ENCODE data around the gene CIC.

GRCh38 chr19:42224940-42225717, 43.9 kb upstream of the CIC start:
- TF ChIP-seq CTCF (CRISPR knock-in tag; IDR thresholded peaks at IDR 0.05) = no peak
- TF ChIP-seq KAT8 (CRISPR knock-in tag; IDR thresholded peaks at IDR 0.05) = no peak
- no peak for TF ChIP-seq ZNF317 (CRISPR knock-in tag; IDR thresholded peaks at IDR 0.05)
- no peak for TF ChIP-seq EP300 (IDR thresholded peaks at IDR 0.05; ENCODE audit: low read depth in 2 of 2, low read length in 2 of 2)
- TF ChIP-seq EP300 (CRISPR knock-in tag; IDR thresholded peaks at IDR 0.05; ENCODE audit: borderline replicate concordance) = no peak
- TF ChIP-seq PLRG1 (conservative IDR thresholded peaks at IDR 0.05) = no peak
- no peak for TF ChIP-seq MAX (IDR thresholded peaks at IDR 0.05)
